Glomerular visceral epithelial cell (primary cell): ENCODE data around the gene PCBP4.

Source experiments
- DNase-seq: peaks from one replicate; pipeline ENCODE4 v3.0.0-alpha.2; 2016; ENCODE audit errors: extremely low spot score

PCBP4 gene

GRCh38 chr3:51967384-51968169 is at the start of gene PCBP4:
Gene PCBP4, minus strand, starts transcription at chr3:51967454. Its CDS starts 6,214 bp downstream, at chr3:51961240.
- DNase-seq = peak; percentile 61

- DNase-seq = no peak
These were observed 48.4 kb upstream of the PCBP4 start for GRCh38 chr3:52015438-52016228.

GRCh38 chr3:52014613-52015012 is 47.4 kb upstream of the PCBP4 start:
- DNase-seq = no peak

- no peak for DNase-seq
These were observed 46.7 kb upstream of the PCBP4 start for GRCh38 chr3:52013802-52014598.

DNA sequence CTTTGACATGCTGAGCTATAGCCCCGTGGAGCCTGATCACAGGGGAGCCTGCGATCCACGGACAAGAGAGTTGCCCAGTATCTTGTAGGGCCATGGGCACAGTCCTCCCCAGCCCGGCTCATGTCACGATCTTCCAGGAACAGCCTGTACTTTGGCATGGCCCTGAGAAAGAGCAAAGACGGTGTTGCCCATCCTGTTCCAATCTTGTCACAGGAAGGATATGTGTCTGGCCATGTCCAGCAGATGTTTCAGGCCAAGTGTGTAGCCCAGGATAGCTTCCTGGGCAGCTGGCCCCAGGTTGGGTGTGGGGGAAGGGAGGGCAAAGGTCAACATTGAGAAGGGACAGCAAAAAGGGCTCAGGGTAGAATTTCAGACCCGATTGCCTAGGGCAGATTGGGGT is 45.4 kb upstream of the PCBP4 start:
- DNase-seq = no peak

DNA sequence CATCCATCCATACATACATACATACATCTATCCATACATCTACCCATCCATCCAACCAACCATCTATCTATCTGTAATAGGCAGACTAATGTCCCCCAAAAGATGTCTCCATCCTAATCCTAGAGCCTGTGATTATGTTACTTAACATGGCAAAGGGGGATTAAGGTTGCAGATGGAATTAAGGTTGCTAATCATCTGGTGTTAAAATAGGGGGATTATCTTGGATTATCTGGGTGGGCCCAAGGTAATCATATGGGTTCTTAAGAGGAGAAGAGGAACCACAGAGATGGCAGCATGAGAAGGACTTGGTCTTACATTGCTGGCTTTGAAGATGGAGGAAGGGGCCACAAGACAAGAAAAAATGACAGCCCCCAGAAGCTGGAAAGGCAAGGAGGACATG is 43.2 kb upstream of the PCBP4 start:
- DNase-seq = no peak

DNA sequence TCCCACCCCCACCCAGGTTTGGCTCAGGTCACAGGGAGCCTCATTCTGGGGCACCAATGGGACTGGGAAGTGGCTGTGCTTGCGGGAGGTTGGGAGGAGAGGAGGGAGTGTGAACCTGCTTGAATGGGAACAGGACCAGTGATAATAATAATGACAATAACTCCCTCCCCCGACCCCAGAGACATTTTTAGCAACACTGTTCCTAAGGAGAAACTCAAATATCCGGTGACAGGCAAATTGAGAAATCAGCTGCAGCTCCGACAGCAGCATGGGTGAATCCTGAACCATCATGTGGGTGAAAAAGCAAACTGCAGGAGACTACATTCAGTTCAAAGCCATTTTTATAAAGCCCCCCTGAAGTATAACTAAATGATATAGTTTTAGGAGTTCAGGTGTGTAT is 40.0 kb upstream of the PCBP4 start:
- DNase-seq = no peak

DNA sequence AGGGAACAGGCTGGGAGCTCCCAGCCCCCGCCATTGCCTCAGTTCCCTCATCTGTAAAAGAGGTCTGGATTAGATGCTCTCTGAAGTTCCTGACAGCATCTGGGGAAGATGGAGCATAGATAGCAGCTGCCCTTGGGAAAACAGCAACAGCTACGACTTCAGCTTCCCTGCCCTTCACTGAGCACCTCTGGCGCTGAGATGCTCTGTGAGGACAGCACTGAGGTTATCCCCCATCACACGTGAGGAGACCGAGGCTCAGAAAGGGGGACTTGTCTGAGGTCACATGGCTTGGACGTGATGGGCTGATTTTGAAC is 39.5 kb upstream of the PCBP4 start:
- no peak for DNase-seq

- no peak for DNase-seq
These were observed 39.0 kb upstream of the PCBP4 start for GRCh38 chr3:52006017-52006819.

- DNase-seq = peak; percentile 38
These were observed 38.3 kb upstream of the PCBP4 start for GRCh38 chr3:52005571-52005986.

DNA sequence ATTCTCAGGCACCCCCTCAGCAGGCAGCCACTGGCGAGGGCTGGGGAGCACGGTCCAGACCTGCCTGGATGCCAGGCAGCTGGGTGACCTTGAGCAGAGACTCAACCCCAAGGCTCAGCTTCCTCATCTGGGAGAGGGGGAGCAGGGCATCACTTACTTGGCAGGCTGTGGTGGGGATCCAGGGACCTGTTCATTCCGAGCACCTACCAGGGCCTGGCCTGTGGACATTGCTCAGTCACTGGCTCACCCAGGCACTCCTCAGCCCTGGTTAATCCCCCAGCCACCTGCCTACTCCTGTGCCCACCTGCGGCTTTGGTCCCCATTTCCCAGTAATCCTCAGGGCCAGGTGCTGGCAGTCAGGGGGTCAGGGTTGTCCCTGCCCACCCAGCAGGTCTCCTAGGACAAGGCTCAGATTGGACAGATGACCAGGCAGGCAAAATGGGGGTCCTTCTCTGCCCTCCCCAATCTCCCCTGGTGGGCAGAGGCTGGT is 37.7 kb upstream of the PCBP4 start:
- DNase-seq = no peak

DNA sequence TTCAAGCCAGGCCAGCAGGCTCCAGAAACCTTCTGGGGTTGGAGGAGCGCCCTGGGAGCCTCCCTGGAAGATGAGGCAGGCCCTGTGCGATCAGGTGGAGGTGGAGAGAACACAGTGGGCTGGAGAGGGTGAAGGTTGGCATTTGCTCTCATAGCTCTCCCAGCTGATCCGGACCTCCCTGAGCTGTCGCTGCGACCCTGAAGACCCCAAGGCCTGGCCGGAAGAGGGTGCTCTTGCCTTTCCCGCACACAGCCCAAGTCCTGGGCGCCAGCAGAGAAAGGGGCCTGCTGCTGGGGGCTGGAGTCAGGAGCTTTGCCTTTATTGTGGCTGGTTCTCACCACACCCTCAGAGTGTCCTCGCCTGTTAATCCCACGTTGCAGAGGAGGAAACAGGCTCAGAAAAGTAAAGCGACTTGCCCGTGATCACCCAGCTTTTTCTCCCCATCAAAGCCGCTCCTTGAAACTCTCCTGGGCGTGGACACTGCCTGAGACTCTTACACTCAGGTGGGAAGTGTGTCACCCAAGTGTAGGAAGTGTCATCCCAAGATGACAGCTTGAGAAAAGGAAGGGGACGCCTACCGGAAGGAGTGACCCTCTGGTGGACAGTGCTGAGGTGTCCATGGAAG is 37.0 kb upstream of the PCBP4 start:
- DNase-seq = no peak

DNA sequence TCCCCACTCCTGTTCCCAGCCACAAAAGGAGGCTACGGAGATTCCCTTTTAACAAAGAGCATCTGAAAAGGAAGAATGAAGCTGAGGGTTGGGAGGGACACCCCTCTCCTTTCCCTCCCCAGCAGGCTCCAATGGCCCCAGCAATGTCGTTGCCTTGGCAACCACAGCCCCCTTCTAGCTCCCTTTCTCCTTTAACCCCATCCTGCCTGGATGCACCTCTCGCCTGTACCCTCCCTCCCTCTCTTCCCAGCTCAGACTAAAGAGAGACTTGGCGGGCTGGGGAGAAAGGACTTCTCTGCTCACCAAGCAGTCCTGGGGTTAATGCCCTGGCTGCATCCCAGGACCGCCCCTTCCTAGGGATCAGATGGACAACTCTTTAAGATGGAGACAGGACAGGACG is 35.5 kb upstream of the PCBP4 start:
- DNase-seq = no peak

- peak; percentile 75 for DNase-seq
These were observed 34.3 kb upstream of the PCBP4 start for GRCh38 chr3:52001443-52001974.

DNA sequence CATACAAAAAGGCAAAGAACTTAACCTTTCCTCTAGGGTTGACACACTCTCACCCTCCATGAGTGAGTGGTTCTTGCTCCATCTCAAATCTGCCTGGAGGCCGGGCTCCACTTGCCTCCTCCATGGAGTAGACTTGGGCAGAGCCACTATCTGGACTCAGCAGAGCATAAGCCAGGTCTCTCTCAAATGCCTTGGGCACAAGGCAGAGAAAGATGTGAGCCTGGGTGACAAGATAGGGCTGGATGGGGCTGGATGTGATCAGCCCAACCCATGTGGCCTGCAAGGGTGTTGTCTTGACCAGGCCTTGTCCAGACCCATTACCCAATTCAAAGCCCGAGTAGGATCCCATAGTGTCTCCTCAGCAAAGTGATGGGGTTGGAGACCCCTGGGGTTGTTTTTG is 32.6 kb upstream of the PCBP4 start:
- no peak for DNase-seq

GRCh38 chr3:51998774-51999173 is 31.5 kb upstream of the PCBP4 start:
- DNase-seq = no peak

GRCh38 chr3:51997935-51998596 is 30.8 kb upstream of the PCBP4 start:
- DNase-seq = peak; percentile 67

DNA sequence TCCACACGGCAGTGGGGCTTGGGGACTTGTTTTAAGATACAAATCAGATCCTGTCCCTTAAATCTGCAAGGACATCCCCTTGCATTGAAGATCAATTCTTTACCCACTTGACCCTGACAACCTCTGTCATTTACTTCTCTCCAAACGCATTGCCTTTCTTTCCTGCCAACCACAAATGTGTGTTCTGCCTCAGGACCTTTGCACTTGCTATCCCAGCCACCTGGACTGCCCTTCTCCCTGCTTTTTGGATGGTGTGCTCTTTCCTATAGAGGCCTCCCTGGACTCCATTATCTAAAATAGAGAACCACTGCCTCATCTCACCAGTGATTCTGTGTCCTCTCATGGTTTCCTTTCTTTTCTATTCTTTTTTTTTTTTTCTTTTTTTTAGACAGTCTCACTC is 29.9 kb upstream of the PCBP4 start:
- no peak for DNase-seq

DNA sequence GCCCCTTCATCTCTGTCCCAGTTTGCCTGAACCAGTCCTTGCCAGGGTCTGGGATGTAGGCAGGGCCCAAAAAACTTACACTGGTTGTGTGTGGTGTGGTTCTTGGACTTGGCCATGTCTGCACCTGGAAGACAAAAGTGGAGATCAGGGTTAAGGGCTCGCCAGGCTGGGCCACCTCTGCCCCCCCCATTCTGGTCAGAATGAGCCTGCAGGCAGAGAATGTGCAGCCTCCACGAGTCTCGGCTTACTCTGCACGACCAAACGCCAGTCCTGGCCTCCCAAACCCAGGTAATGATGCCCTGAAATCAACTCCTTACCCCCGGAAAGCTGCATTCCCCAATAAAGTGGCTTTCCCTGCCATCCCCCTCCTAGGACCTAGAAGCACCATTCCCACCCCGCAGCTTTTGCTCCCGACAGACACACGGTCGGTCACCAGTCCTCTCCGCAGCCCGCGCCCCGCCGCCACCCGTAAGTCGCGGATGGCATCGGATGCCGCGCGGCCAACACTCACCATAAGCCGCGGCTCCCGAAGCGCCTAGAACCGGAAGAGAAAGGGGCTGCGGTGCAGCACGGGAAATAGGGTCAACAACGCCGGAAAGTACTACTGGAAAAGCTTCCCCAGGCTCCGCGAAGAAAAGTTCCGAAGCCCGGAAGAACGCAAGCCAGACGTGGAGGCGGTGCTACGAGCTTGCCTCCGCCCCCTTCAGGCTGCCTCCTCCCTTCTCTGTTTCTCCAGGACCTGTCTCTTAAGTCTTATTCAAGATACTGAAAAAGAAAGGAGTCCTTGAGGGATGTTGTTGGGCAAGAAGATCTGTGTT is 28.3 kb upstream of the PCBP4 start, which contains the start of gene RPL29:
RPL29 (minus strand) TSS at position 550 of the 818 bp plus-strand sequence; CDS start at position 116, 434 bp downstream.
- DNase-seq = peak; percentile 93
